Measurements from ENCODE around the gene NMD3.
"Not testable (repeated sequence)": the region's sequence is repeated elsewhere in the genome, so short reads cannot be mapped to it uniquely, and the experiment has no call there.

Gene NMD3

DNA sequence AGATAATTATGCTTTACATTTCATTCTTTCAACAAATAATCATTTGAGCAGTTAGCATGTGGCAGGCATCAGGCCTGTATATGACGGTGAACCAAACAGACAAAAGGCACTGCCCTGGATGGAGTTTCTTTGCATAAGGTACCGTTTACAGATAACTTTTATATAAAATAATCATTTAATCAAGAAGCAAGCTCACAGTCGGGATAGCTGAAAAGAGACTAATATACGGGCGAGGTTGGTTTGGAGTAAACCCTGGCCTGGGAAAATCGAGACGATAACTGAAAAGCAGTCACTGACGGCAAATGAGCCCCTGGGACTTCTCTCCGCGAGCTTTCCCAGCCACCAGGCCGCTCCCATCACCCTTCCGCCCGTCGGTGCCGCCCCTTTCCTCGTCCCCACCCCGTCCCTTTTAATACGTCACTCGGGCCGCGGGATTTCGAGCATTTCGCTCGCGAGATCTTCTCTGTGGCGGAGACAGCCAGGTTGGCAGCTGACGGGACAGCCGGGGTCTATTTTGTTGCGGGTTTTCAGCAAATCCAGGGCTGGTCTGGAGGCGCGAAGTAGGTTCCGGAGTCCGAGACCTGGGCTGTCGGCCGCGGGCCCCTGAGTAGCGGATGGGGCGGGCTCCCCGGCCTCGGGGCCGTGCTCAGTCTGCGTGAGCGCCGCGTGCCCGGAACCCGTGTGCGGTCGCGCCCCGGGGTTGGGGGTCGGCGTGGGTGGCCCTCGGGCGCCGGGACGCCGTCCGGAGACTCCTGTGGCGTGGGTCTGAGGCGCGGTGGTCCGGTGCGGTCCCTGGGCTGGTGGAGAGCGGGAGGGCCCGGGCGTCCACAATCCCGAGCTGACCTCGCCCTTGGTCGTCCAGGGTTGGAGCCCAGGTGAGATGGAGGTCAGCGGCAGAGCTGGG is at the start of gene NMD3:
Gene NMD3 (plus strand): TSS at position 462 of the 904 bp plus-strand sequence. CDS start 703 bp downstream, outside the sequence.
- peak; percentile 84 to 86 for DNase-seq (ENCODE audit: extremely low read depth in 1 of 2, low read depth in 1 of 2)

DNA sequence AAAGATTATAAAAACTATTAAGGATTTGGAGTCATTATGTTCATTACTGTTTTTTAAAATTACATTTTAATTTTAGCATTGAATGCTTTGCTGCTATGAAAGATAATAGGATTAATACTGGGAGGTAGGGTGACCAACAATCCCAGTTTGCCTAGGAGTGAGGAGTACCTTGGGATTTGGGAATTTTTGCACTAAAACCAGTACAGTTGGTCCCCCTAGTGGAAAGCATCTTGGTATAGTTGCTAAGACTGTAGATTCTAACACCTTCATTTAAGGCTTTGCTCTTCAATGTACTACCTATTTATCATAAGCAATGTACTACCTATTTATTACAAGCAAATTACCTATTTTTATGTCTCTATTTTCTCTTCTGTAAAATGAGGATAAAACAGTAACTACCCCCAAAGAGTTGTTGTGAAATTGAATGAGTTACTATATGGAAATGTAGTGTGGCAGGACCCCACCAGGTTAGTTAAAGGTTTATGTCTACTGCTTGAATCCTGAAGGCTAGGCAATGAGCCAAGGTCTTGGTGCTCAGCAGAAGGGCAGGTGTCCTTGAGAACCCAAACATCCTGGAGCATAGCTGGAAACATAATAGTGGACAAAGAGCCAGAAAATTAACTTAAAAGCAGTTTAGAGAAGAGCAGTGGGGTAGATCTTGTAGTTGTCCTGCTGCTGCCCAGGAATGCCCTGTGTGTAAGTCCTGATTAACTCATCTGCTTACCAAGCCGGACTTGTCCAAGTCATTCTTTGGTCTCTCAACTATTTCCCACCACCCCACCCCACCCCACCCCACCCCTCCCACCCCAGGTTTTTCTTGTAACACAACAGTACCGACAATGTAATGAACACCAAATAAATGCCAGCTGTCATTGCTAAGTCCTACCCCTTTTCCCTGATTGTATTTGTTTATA is 49.2 kb upstream of the NMD3 start:
- no peak for DNase-seq (ENCODE audit: extremely low read depth in 1 of 2, low read depth in 1 of 2)

DNA sequence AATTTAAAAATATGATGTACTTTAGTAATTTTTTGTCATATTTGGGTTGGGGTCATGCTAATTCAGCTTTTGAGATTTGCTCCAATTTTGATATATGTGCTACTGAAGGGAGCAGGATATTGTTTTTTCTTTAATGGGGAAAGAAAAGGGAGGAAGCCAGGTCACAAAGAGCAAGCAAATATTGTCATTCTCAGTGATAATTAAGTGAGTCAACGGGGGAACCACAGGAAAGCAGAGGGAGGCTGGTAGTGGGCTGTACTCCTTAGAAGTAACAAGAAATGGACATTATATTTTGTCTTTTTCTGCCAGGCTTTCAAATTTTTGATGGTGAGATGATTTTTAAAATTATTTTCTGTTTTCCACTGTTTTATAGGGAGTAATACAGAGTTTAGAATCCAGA is 45.6 kb upstream of the NMD3 start:
- DNase-seq (ENCODE audit: extremely low read depth in 1 of 2, low read depth in 1 of 2) = no peak

- no peak for DNase-seq (ENCODE audit: extremely low read depth in 1 of 2, low read depth in 1 of 2)
These were observed 43.1 kb upstream of the NMD3 start for GRCh38 chr3:161177991-161178390.

GRCh38 chr3:161181371-161181770 is 39.7 kb upstream of the NMD3 start:
- DNase-seq (ENCODE audit: extremely low read depth in 1 of 2, low read depth in 1 of 2) = not testable (repeated sequence)

GRCh38 chr3:161187046-161187445 is 34.1 kb upstream of the NMD3 start:
- no peak for DNase-seq (ENCODE audit: extremely low read depth in 1 of 2, low read depth in 1 of 2)

- no peak for DNase-seq (ENCODE audit: extremely low read depth in 1 of 2, low read depth in 1 of 2)
These were observed 23.0 kb upstream of the NMD3 start for GRCh38 chr3:161197855-161198850.

DNA sequence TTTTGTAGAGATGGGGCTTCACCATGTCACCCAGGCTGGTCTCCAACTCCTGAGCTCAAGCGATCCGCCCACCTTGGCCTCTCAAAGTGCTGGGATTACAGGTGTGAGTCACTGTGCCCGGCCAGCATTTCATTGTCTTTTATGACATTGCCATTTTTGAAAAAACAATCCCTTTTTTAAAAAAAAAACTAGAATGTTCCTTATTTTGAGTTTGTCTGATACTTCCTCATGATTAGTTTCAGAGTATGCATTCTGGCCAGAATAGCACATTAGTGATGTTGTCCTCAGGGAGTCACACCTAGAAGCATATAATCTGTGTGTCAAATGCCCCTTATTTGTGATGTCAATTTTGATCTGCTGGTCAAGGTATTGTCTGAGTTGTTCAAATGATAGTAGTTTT is 21.2 kb upstream of the NMD3 start:
- DNase-seq (ENCODE audit: extremely low read depth in 1 of 2, low read depth in 1 of 2) = no peak

GRCh38 chr3:161203485-161204098 is 17.5 kb upstream of the NMD3 start:
- DNase-seq (ENCODE audit: extremely low read depth in 1 of 2, low read depth in 1 of 2) = no peak

GRCh38 chr3:161208931-161209330 is 12.2 kb upstream of the NMD3 start:
- DNase-seq (ENCODE audit: extremely low read depth in 1 of 2, low read depth in 1 of 2) = no peak

DNA sequence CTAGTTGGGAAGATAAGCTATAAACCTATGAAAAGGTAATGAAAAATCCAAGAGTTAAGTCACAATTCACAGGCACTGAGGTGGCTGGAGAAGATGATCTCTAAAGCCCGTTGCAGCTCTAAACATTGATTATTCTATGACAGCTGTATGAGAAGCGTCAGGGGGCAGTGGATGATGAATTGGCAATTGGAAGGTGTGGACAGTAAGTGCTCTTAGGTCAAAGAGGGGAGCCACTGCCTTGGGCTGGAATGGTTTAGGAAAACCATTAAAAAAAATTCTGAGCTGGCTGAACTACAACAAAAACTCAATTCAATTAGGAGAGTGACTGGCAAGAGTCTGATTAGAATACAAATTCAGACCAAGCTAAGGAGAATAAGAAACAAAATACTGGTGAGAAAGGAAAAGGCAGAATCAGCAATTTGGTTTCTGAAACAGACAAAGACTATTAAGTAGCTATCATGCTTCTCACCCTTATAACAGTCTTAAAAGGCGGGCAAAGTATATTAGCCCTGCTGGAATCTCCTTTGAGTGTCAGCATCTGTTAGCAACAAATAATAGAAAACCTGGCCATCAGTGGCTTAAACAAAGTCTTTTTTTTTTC is 8.8 kb upstream of the NMD3 start:
- no peak for DNase-seq (ENCODE audit: extremely low read depth in 1 of 2, low read depth in 1 of 2)

GRCh38 chr3:161212906-161213305 is 8.2 kb upstream of the NMD3 start:
- DNase-seq (ENCODE audit: extremely low read depth in 1 of 2, low read depth in 1 of 2) = no peak

DNA sequence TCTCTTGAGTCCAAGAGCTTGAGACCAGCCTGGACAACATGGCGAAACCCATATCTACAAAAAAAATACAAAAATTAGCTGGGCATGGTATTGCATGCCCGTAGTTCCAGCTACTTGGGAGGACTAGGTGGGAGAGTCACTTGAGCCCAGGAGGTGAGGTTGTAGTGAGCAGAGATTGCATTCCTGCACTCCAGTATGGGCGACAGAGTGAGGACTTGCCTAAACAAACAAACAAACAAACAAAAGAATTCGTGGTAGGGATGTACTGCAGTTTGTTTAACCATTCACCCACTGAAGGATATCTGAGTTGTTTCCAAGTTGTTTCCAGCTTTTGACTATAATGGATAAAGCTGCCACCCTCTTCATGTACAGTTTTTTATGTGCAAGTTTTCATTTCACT is 7.5 kb upstream of the NMD3 start:
- no peak for DNase-seq (ENCODE audit: extremely low read depth in 1 of 2, low read depth in 1 of 2)

GRCh38 chr3:161215185-161215584 is 5.9 kb upstream of the NMD3 start:
- no peak for DNase-seq (ENCODE audit: extremely low read depth in 1 of 2, low read depth in 1 of 2)

- no peak for DNase-seq (ENCODE audit: extremely low read depth in 1 of 2, low read depth in 1 of 2)
These were observed 3.6 kb upstream of the NMD3 start for GRCh38 chr3:161217496-161217895.

GRCh38 chr3:161219495-161219894 is 1.6 kb upstream of the NMD3 start:
- DNase-seq (ENCODE audit: extremely low read depth in 1 of 2, low read depth in 1 of 2) = no peak

- DNase-seq (ENCODE audit: extremely low read depth in 1 of 2, low read depth in 1 of 2) = no peak
These were observed 892 bp downstream of the NMD3 start for GRCh38 chr3:161221806-161222600.

DNA sequence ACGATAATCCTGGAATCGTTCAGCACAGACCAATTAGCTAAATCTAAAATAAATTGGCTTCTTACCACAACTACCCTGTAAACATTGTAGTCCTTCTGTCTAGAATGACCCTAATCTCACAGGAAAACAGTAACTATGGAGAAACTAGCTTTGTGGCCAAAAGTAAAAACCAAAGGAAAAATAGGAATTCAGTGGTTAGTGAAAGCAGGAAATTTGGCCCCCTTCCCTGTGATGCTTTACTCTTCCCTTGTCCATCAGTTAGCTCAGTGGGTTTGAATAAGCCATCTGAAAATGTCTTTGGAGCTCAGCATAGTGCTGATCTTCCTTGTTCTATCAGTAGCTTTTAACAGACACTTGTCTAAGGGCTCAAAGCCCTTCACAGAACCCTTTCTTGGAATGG is 1.6 kb downstream of the NMD3 start:
- no peak for DNase-seq (ENCODE audit: extremely low read depth in 1 of 2, low read depth in 1 of 2)

DNA sequence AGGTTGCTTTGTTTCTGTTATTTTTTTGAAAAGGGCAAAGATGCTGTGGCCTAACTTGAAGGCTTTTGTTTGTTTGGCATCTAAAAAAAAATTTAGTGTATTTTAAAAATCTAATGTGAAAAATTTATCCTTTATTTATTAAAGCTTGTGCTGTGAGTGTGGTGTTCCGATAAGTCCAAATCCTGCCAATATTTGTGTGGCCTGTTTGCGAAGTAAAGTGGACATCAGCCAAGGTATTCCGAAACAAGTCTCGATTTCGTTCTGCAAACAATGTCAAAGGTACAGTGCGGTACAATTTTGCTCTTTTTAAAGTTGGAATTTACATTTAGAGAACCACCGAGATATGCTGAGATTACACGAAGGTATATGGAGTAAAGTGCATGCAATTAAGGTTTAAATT is 3.7 kb downstream of the NMD3 start:
- no peak for DNase-seq (ENCODE audit: extremely low read depth in 1 of 2, low read depth in 1 of 2)

All from activated CD8-positive, alpha-beta memory T cell treated with anti-CD3 and anti-CD28 coated beads for 1 hour (primary cell).